ENCODE data around the gene CCNG1.
A peak's percentile ranks its signal among the peaks of the same experiment; 100 is the strongest.
"Not testable (repeated sequence)": the region's sequence is repeated elsewhere in the genome, so short reads cannot be mapped to it uniquely, and the experiment has no call there.

CCNG1 gene

DNA sequence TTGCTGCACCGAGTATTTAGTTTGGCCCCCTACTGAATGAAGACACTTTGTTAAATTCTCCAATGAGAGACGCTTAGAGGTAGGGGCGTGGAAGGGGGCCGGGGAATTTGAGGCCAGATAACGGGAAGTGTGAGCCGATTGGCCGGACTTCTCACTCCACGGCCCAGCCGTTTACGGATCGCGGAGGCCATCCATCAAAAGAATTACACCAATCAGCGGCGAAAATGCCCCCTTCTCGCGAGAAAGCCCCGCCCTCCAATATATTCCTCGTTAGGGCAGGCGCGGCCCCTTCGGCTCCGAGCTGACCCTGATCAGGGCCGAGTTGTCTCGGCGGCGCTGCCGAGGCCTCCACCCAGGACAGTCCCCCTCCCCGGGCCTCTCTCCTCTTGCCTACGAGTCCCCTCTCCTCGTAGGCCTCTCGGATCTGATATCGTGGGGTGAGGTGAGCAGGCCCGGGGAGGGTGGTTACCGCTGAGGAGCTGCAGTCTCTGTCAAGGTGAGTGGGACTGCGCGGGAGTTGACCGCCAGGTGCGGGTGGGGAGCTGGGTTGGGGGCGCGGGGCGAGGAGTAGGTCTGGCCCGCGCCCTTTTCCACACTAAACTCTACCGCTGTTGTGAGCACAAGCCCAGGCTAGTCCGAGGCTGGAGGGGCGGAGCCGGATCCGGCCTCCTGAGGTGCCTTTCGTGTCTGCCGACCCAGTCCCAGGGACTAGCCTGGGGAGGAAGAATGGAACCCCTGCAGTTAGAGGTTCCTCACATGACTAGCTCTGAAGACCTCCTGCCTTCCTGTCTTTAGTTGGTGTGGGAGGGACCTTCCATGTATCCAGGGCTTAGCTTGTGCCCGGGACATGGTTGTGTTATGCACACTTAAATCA lies at the start of gene CCNG1:
Gene CCNG1 (plus strand): TSS at position 287 of the 874 bp plus-strand sequence. CDS start 1,662 bp downstream, outside the sequence.
- peak; percentile 75 for DNase-seq

- no peak for DNase-seq
These were observed 41.6 kb upstream of the CCNG1 start for GRCh38 chr5:163395792-163396191.

DNA sequence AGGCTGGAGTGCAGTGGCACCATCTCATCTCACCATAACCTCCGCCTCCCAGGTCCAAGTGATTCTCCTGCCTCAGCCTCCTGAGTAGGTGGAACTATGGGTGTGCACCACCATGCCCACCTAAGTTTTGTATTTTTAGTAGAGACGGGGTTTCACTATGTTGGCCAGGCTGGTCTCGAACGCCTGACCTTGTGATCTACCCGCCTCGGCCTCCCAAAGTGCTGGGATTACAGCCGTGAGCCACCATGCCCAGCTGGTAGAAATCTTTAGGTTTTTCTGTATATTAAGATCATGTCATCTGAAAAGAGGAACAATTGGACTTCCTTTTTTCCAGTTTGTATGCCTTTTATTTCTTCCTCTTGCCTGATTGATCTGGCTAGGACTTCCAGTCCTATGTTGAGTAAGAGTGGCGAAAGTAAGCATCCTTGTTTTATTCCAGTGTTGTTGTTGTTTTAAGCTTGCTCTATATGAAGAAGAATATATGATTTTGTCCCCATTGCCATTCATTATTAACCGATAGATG lies 40.5 kb upstream of the CCNG1 start:
- DNase-seq, result not testable (repeated sequence)

GRCh38 chr5:163397354-163397753 lies 40.0 kb upstream of the CCNG1 start:
- DNase-seq, result no peak

DNA sequence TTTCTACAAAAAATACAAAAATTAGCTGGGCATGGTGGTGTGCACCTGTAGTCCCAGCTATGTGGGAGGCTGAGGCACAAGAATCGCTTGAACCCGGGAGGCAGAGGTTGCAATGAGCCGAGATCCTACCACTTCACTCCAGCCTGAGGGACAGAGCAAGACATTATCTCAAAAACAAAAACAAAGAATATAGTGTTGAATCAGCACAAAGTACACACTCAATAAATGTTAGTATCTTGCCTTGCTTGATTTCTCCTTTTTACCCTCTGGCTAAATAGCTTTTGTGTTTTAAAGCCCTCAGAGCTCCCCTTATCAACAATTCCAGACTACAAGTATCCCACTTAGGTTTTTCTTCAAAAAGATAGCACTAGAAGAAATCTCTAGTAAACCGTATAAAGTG lies 37.5 kb upstream of the CCNG1 start:
- DNase-seq, result no peak

- DNase-seq, result no peak
These were observed 36.1 kb upstream of the CCNG1 start for GRCh38 chr5:163401271-163401670.

DNA sequence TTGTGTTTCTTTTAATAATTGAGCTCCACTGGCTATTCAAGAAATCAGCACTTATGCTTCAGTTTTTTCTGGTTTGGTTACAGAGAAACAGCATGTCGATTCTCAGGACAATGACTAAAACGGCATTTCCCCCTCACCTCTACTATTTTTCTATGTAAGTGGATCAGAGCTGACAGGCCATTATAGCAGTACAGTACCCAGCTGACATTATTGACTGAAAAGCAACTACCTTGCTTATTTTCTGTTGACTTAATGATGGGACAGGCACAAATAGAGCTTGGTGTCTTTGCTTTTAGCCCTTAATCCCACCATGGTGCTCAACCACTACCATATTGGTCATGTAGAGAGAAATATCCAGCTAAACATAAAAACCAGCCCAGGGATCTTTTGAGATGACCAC lies 35.4 kb upstream of the CCNG1 start:
- no peak for DNase-seq

DNA sequence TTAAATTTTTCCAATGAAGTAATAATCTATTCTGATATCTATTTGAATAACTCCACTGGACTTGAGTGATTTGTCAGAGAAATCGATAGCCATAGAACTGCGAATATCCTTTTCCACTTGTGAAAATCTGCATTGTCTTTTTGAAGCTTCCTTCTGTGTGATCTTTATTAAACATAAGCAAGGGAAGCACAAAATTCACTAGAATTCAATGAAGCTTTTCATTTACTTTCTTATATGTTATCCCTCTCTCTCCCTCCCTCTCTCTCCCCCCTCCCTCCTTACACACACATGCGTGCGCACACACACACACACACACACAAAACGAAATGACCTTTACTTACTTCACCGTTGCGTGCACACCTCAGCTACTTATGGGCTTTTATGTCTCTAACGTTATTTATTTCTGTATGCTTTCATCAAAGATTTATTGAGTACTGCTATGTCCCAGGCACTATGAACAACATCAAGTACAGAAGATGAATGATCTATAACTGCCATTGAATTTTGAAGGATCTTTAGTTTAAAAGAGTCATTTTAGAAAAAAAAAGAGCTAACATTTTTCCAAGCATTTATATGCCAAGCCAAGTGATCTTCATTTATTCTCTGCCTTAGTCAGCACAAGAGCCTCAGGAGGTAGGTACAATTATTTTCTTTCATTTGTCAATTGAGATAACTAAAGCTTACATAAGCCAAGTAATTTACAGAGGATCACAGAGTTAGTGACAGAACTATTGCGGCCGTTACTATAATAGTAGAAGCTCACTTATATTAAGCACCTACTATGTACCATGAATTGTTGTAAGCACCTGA lies 32.8 kb upstream of the CCNG1 start:
- no peak for DNase-seq

- DNase-seq, result no peak
These were observed 30.2 kb upstream of the CCNG1 start for GRCh38 chr5:163407034-163407655.

GRCh38 chr5:163408311-163408923 lies 29.0 kb upstream of the CCNG1 start:
- DNase-seq, result peak; percentile 6

DNA sequence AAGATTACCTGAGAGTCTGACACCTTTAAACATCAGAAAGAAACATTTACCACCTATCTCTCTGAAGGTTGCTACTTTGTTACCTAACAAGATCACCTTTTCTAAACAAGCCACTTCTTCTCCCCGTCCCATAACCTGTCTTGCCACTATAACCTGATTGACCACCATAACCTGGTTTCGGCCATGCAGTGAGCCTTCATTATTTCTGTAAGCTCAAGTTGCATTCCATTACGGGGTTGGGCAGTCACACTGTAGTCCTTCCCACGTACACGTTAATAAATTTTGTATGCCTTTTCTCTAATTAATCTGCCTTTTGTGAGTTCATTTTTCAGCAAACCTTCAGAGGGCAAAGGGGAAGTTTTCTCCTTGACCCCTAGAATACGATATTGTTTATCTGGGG lies 28.0 kb upstream of the CCNG1 start:
- DNase-seq, result no peak

- no peak for DNase-seq
These were observed 26.9 kb upstream of the CCNG1 start for GRCh38 chr5:163410505-163410904.

DNA sequence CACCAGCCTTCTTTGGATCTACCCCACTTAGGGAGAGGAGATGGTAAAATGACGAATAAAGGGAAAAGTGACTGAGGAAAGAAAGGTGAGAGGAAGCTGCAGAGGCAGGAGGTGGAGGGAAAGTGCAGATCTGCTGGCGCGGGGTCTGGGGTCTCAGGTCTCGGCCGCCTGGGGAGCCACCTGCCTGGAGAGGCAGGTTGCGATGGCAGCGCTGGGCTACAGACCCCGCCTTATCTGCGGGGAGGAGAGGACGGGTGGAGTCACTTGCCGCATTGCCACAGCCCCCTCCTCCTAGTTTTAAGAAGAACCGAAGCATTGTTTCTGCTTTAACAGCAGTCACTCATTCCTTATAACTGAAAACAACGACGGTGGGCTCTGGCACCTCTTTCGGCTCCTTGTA lies 21.7 kb upstream of the CCNG1 start:
- not testable (repeated sequence) for DNase-seq

- DNase-seq, result no peak
These were observed 12.6 kb upstream of the CCNG1 start for GRCh38 chr5:163424836-163425235.

DNA sequence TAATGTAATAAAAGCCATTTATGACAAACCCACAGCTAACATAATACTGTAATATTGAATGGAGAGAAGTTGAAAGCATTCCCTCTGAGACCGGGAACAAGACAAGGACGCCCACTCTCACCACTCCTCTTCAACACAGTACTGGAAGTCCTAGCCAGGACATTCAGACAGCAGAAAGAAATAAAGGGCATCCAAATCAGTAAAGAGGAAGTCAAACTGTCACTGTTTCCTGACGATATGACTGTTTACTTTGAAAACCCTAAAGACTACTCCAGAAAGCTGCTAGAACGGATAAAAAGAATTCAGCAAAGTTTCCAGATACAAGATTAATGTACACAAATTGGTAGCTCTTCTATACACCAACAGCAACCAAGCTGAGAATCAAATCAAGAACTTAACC lies 11.3 kb upstream of the CCNG1 start:
- not testable (repeated sequence) for DNase-seq

DNA sequence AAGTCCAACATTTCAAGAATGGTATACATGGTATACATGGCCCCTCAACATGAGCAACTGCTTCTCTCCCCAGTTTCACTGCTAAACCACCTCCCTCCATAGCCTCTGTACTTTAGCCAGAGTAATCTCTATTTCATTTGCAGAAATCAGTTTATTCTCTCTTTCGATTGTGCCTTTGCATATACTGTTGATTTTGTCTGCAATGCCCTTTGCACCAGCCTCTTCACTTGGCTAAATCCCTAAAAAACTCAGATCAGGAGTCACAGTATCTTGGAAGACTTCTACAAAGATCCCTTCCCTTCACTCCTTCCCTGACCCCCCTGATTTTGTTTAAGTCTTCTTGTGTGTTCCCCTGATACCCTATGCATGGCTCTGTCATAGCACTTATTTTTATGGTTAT lies 4.9 kb upstream of the CCNG1 start:
- no peak for DNase-seq

GRCh38 chr5:163433271-163433670 lies 4.1 kb upstream of the CCNG1 start:
- no peak for DNase-seq

- no peak for DNase-seq
These were observed 3.0 kb upstream of the CCNG1 start for GRCh38 chr5:163434401-163434866.

- no peak for DNase-seq
These were observed 880 bp upstream of the CCNG1 start for GRCh38 chr5:163436515-163436914.

- no peak for DNase-seq
These were observed 435 bp upstream of the CCNG1 start for GRCh38 chr5:163437011-163437308.

DNA sequence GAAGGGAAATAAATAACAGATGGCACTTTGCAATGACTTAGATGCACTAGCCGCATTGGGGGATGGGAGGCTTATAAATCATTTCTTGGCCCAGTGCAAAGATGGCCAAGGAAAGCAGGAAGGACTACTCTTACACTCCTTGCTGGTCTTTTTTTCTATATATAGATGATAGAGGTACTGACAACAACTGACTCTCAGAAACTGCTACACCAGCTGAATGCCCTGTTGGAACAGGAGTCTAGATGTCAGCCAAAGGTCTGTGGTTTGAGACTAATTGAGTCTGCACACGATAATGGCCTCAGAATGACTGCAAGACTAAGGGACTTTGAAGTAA lies 1.7 kb downstream of the CCNG1 start:
- no peak for DNase-seq

GRCh38 chr5:163440954-163441353 lies 3.6 kb downstream of the CCNG1 start:
- no peak for DNase-seq

- DNase-seq, result no peak
These were observed 7.1 kb downstream of the CCNG1 start for GRCh38 chr5:163444526-163444925.
